Neural progenitor cell (in vitro differentiated cells): ENCODE results near the gene MOAP1. TPM values are rescaled to one million over a fixed set of nuclear protein-coding genes. Genes with fewer than 3 reads are reported as not detected.

Experiments used
- DNase-seq: peaks from one replicate; pipeline ENCODE4 v3.0.0-alpha.2; 2016; ENCODE audit warnings: low spot score
- H2AFZ ChIP-seq: fragments of 200-600 bp; sonication (generic); replicated peaks from 2 replicates; pipeline ENCODE4 v1.6.1; 2016; ENCODE audit warnings: antibody characterized with exemption
- H3F3A ChIP-seq: fragments of 200-600 bp; sonication (generic); 2 replicates; pipeline ENCODE4 v1.6.1; 2016; ENCODE audit warnings: antibody characterized with exemption, low read depth
- H3K27ac ChIP-seq: fragments of 200-600 bp; sonication (generic); 2 replicates; pipeline ENCODE4 v1.5.1; 2016; ENCODE audit warnings: mild to moderate bottlenecking
- H3K27me3 ChIP-seq: fragments of 200-600 bp; sonication (generic); 2 replicates; pipeline ENCODE4 v1.6.1; 2016; ENCODE audit warnings: mild to moderate bottlenecking, moderate library complexity
- H3K36me3 ChIP-seq: fragments of 200-600 bp; sonication (generic); 2 replicates; pipeline ENCODE4 v1.5.1; 2016
- H3K4me1 ChIP-seq: fragments of 200-600 bp; sonication (generic); 2 replicates; pipeline ENCODE4 v1.6.1; 2016; ENCODE audit warnings: mixed run types
- H3K4me2 ChIP-seq: fragments of 200-600 bp; sonication (generic); 2 replicates; pipeline ENCODE4 v1.6.1; 2016
- H3K4me3 ChIP-seq: fragments of 200-600 bp; sonication (generic); 2 replicates; pipeline ENCODE4 v1.5.1; 2016
- H3K79me2 ChIP-seq: fragments of 200-600 bp; sonication (generic); 2 replicates; pipeline ENCODE4 v1.6.1; 2016; ENCODE audit warnings: low read depth
- H3K9ac ChIP-seq: fragments of 200-600 bp; sonication (generic); 2 replicates; pipeline ENCODE4 v1.6.1; 2016
- H3K9me3 ChIP-seq: fragments of 200-600 bp; sonication (generic); 2 replicates; pipeline ENCODE4 v1.5.1; 2016; ENCODE audit warnings: low read depth
- H4K20me1 ChIP-seq: fragments of 200-600 bp; sonication (generic); 2 replicates; pipeline ENCODE4 v1.6.1; 2016; ENCODE audit warnings: low read depth
- H3K27ac Mint-ChIP-seq: 3 replicates; pipeline ENCODE4 v1.8.0; 2021; ENCODE audit warnings: mixed read lengths
- H3K27me3 Mint-ChIP-seq: 2 replicates; pipeline ENCODE4 v1.8.0; 2022; ENCODE audit warnings: low read depth, mild to moderate bottlenecking, inconsistent platforms, moderate library complexity, mixed read lengths; ENCODE audit not compliant: insufficient read depth
- H3K36me3 Mint-ChIP-seq: 3 replicates; pipeline ENCODE4 v1.8.0; 2021; ENCODE audit warnings: mixed read lengths
- H3K4me1 Mint-ChIP-seq: 3 replicates; pipeline ENCODE4 v1.8.0; 2021; ENCODE audit warnings: mixed read lengths
- H3K4me3 Mint-ChIP-seq: 3 replicates; pipeline ENCODE4 v1.8.0; 2021; ENCODE audit warnings: mild to moderate bottlenecking, moderate library complexity, mixed read lengths
- H3K9me3 Mint-ChIP-seq: 3 replicates; pipeline ENCODE4 v1.8.0; 2020; ENCODE audit warnings: mixed read lengths
- EZH2 ChIP-seq: fragments of 200-600 bp; sonication (generic); IDR thresholded peaks from 2 replicates; pipeline ENCODE4 v1.6.1; 2017; ENCODE audit warnings: antibody characterized with exemption, mild to moderate bottlenecking, moderate library complexity
- EZH2phosphoT487 ChIP-seq: fragments of 200-600 bp; sonication (generic); IDR thresholded peaks from 2 replicates; pipeline ENCODE4 v1.6.1; 2017; ENCODE audit warnings: antibody characterized with exemption
- total RNA-seq: library from RNA; depleted of rRNA; stranded (reverse); fragments of >200 nt; gene quantifications from 2 replicates; pipeline ENCODE4 v1.2.3, GENCODE V29; 2015; ENCODE audit warnings: low replicate concordance
- TF ChIP-seq, protein P1 (sequence below): fragments of 200-600 bp; sonication (generic); IDR thresholded peaks from 2 replicates; pipeline ENCODE4 v1.5.1; 2017; ENCODE audit warnings: antibody characterized with exemption, mild to moderate bottlenecking

MOAP1 gene
- total RNA-seq, 1 donor from 2014 or later, result 34.6 TPM

DNA sequence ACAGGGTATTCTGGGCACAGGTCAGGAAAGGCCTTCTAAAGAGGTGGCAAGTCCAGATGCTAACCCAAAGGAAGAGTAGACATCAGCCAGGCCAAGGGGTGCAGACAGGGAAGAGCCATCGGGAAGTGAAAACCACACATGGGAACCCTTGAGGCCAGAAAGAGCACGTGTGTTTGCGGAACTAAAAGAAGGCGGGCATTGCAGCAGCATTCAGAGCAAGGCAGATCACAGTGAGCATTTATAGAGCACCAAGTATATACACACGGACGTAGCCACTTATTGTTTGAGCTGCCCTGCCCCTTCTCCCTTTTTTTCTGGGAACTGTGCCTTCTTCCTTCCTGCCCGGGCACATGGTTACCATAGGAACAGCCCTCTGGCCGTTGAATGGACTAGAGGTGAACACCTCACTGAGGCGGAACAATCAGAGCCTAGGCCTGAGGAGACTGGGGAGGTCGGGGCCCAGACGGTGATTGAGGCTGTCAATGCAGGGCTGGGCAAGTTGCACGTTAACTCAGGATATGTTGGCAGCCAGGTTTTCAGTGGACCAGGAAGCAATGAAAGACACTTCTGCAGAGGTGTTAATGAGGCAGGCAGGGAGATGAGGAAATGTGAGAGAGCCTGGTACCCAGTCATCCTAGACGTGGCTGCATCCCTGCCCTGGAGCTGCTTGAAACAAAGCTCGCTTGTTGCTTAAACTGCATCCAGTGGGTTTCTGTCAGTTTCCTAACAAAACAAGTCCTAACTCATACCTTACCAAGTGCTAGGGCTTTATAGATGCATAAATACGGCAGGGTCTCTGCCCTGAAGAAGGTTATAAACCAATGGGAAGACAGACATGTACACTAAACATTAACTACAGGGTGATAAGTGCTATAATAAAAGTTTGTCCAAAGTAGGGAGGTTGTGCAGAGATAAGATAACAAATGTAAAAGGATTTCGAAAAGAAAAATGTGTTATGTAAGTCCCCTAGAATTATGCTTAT is 34.2 kb downstream of the MOAP1 start:
- Mint-ChIP-seq H3K27me3 (no peaks in the 10 kb centered on the region), H3K4me3 (peak overlapping the region; percentile 50), H3K36me3 (no peaks in the 10 kb centered on the region), H3K27ac (peak overlapping the region; percentile 78), H3K9me3 (no peaks in the 10 kb centered on the region), H3K4me1 (peaks cover 21% of the 10 kb centered on the region)
- H3K4me3 ChIP-seq, result no peak overlapping the region
- peak overlapping the region; percentile 23 for H3K4me2 ChIP-seq
- no peak overlapping the region for H3K27ac ChIP-seq
- no peaks in the 10 kb centered on the region for H3K9me3 ChIP-seq
- no peak overlapping the region for H3K9ac ChIP-seq
- TF ChIP-seq, protein P1, sequence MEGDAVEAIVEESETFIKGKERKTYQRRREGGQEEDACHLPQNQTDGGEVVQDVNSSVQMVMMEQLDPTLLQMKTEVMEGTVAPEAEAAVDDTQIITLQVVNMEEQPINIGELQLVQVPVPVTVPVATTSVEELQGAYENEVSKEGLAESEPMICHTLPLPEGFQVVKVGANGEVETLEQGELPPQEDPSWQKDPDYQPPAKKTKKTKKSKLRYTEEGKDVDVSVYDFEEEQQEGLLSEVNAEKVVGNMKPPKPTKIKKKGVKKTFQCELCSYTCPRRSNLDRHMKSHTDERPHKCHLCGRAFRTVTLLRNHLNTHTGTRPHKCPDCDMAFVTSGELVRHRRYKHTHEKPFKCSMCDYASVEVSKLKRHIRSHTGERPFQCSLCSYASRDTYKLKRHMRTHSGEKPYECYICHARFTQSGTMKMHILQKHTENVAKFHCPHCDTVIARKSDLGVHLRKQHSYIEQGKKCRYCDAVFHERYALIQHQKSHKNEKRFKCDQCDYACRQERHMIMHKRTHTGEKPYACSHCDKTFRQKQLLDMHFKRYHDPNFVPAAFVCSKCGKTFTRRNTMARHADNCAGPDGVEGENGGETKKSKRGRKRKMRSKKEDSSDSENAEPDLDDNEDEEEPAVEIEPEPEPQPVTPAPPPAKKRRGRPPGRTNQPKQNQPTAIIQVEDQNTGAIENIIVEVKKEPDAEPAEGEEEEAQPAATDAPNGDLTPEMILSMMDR, result no peak
- TF ChIP-seq EZH2phosphoT487 (no peak), EZH2 (no peak)
- peak; percentile 64 for DNase-seq
- H2AFZ ChIP-seq, result peak overlapping the region; percentile 63
- no peaks in the 10 kb centered on the region for H4K20me1 ChIP-seq
- H3F3A ChIP-seq, result peaks cover 6% of the 10 kb centered on the region
- H3K79me2 ChIP-seq, result no peaks in the 10 kb centered on the region
- no peaks in the 10 kb centered on the region for H3K27me3 ChIP-seq
- peaks cover 18% of the 10 kb centered on the region for H3K4me1 ChIP-seq
- no peaks in the 10 kb centered on the region for H3K36me3 ChIP-seq

DNA sequence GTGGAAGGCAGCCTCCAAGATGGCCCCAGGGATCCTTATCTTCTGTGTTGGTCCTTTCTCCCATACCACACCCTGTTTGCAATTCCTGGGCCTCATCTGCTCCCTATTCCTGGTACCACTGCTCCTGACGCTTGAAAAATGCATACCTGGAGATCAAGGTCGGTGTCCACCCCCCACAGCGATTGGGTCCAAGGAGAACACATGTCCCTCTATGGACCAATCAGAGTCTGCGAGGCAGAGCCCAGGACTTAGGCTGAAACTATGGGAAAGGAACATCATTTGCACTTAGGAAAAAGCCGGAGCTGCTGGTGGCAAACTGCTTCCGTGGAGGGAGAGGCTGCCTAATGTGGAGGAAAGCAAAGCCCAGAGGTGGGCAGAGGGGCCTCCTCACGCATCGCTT is 35.7 kb downstream of the MOAP1 start:
- no peak overlapping the region for H3K4me3 Mint-ChIP-seq
- H3K27me3 Mint-ChIP-seq, result no peaks in the 10 kb centered on the region
- TF ChIP-seq, protein P1, result no peak
- TF ChIP-seq EZH2phosphoT487 (no peak), EZH2 (no peak)
- peaks cover 18% of the 10 kb centered on the region for H3K4me1 ChIP-seq
- H3K9ac ChIP-seq, result no peak overlapping the region
- no peak overlapping the region for H3K27ac Mint-ChIP-seq
- no peaks in the 10 kb centered on the region for H3K9me3 Mint-ChIP-seq
- no peaks in the 10 kb centered on the region for H3K9me3 ChIP-seq
- DNase-seq, result no peak
- H3K27me3 ChIP-seq, result no peaks in the 10 kb centered on the region
- H3K79me2 ChIP-seq, result no peaks in the 10 kb centered on the region
- peaks cover 6% of the 10 kb centered on the region for H3F3A ChIP-seq
- H3K4me3 ChIP-seq, result no peak overlapping the region
- no peak overlapping the region for H3K4me2 ChIP-seq
- H3K36me3 ChIP-seq, result no peaks in the 10 kb centered on the region
- H3K36me3 Mint-ChIP-seq, result no peaks in the 10 kb centered on the region
- H3K4me1 Mint-ChIP-seq, result peaks cover 21% of the 10 kb centered on the region
- no peaks in the 10 kb centered on the region for H4K20me1 ChIP-seq
- no peak overlapping the region for H3K27ac ChIP-seq
- no peak overlapping the region for H2AFZ ChIP-seq

DNA sequence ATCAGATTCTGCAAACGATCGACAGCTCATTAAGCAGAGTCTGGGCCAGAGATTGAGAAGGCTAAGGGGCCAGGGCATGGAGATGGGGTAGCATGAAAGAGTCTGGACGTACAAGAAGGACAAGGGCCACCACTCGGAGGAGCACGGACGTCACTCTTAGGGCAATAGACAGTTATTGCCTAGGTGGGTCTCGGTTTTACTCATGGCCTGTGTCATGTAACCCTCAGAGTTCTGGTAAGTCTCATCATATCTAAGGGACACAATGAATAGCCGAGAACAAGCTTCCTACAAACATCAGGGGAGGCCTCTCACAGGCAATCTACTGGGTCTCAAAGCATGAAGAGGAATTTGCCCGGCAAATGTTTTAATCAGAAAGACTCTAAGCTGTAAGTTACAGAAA is 38.6 kb downstream of the MOAP1 start:
- no peaks in the 10 kb centered on the region for H4K20me1 ChIP-seq
- H3K27ac ChIP-seq, result no peak overlapping the region
- peaks cover 6% of the 10 kb centered on the region for H3F3A ChIP-seq
- H3K9me3 ChIP-seq, result no peaks in the 10 kb centered on the region
- Mint-ChIP-seq H3K27me3 (no peaks in the 10 kb centered on the region), H3K9me3 (no peaks in the 10 kb centered on the region), H3K36me3 (no peaks in the 10 kb centered on the region), H3K4me1 (peaks cover 17% of the 10 kb centered on the region), H3K27ac (no peak overlapping the region), H3K4me3 (no peak overlapping the region)
- TF ChIP-seq, protein P1, result no peak
- no peak for TF ChIP-seq EZH2phosphoT487
- TF ChIP-seq EZH2, result no peak
- no peak for DNase-seq
- peaks cover 18% of the 10 kb centered on the region for H3K4me1 ChIP-seq
- H2AFZ ChIP-seq, result no peak overlapping the region
- no peaks in the 10 kb centered on the region for H3K79me2 ChIP-seq
- no peaks in the 10 kb centered on the region for H3K36me3 ChIP-seq
- H3K4me3 ChIP-seq, result no peak overlapping the region
- no peak overlapping the region for H3K9ac ChIP-seq
- H3K27me3 ChIP-seq, result no peaks in the 10 kb centered on the region
- H3K4me2 ChIP-seq, result no peak overlapping the region
